Epithelial cell of prostate (primary cell): ENCODE measurements around the gene AFAP1L1.

Source experiments
- DNase-seq: peaks from one replicate; pipeline ENCODE4 v3.0.0-alpha.2; 2011; ENCODE audit warnings: low read depth, low spot score
- H3K27ac ChIP-seq: fragments of 450-650 bp; 2 replicates; pipeline ENCODE4 v1.5.1; 2017; ENCODE audit warnings: mild to moderate bottlenecking

The AFAP1L1 gene

DNA sequence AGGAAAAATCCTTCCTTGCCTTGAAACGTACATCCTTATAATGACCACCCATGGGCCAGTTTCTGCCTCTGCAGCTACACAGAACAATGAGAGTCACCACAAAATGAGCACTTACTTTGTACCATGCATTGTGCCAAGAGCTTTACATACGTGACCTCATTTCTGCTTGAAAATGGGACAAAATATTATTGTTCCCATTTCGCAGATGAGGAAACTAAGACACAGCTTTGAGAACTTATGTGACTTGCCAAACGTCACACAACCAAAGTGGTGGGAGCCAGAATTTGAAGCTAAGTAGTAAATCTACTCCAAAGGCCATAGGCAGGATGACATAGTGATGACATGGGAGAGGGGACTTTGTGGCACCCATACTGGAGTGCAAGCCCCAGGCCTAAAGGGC, 38.8 kb downstream of the AFAP1L1 start:
- no peak for DNase-seq
- H3K27ac ChIP-seq, result peak overlapping the region; percentile 20

DNA sequence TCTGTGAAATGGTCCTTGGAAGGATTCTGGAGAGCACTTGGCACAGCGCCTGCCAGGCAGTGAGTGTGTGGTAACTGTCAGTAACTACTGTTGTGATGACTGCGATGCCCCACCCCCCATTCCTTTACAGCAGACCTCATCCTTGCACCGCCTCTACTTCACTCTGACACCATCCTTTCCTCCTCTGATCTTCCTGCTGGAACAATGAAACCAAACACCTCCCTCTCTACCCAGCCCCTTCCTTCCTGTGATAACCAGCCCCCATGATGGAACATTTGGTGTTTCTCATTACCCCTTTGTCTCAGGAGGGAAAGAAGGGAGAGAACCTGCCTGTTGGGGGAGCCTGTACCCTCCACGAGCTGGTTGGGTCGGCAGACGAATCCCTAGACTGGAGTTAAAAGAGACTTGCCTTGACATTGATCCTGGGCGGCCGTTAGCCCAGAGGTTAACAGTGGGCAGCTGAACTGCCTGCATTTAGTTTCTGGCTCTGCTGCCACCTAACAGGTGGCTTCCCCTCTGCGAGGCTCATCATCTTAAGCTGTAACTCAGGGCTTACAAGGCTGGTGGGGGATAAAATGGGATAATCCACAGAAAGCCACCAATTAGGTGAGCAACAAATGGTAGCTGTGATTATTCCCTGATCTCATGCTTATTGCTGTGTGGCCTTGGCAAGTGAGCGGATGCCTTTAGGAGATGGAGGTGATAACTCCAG, 39.4 kb downstream of the AFAP1L1 start:
- peak overlapping the region; percentile 20 for H3K27ac ChIP-seq
- DNase-seq, result no peak

DNA sequence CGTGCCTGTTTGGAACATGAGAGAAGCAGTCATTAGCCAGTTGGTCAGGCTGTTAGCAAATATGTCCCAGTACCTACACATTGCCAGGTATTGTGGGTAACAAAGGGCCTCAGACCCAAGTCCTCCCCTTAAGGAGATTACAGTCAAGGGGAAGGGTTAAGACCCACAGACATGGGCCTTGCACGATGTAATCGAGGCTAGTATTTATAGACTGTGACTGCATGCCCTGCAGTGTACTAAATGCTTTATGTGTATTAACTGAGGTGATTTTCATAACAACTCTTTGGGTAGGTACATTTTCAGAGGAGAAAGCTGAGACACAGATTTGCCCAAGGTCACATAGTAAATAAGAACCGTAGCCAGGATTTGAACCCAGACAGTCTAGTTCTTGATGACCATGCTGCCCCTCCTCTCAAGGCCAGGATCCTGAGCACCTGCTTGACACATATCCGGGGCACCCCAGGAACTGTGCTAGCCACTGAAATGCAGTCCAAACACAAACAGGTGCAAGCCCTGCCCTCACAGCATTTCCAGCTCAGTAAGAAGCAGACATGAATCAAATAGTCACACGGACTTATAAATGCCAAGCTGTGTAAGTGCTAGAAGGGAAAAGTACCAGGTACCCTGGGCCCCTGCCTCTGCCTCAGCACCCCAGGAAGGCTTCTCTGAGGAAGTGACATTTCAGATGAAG, 41.6 kb downstream of the AFAP1L1 start:
- no peak overlapping the region for H3K27ac ChIP-seq
- DNase-seq, result no peak

DNA sequence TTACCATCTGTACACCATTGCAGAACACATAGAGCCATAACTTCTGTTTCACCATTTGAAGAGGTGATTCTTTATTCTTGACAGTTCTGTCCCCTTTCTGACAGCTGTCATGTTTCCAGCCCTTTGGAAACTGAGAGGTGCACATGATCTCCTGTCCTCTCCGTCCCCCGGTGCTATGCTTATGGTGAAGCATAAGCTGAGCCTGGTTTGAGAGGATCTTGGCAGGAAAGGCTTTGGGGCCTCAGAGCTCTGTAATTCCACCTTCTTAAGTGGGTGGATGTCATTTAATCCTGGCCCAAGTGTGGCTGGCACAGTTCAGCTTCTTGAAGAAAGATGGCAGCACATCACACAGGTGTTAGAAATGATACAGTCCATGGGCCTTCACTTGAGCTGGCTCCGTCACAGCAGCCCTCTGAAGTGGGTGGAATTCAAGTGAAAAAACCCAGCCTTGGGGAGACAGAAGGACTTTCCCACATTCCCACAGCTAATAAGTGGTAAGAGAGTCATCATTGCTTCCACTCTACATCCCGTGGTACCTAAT, 43.0 kb downstream of the AFAP1L1 start:
- no peak overlapping the region for H3K27ac ChIP-seq
- no peak for DNase-seq

DNA sequence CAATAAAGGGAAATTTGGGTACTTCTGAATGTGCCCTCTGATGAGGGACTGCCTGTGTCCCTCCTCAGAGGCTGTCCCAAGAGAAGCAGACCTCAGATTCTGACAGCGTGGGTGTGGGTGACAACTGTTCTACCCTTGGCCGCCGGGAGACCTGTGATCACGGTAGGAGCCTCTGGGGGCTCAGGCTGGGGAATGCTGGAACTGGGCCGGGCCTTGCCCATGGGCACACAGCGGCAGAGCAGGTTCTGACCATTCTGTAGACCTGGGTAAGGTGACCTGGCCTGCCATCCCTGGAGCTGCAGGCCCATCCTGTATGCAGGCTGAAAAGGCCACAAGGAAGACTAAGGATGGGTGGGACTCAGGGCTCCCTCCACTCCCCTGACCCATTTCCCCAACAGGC, 44.1 kb downstream of the AFAP1L1 start:
- H3K27ac ChIP-seq, result no peak overlapping the region
- no peak for DNase-seq

DNA sequence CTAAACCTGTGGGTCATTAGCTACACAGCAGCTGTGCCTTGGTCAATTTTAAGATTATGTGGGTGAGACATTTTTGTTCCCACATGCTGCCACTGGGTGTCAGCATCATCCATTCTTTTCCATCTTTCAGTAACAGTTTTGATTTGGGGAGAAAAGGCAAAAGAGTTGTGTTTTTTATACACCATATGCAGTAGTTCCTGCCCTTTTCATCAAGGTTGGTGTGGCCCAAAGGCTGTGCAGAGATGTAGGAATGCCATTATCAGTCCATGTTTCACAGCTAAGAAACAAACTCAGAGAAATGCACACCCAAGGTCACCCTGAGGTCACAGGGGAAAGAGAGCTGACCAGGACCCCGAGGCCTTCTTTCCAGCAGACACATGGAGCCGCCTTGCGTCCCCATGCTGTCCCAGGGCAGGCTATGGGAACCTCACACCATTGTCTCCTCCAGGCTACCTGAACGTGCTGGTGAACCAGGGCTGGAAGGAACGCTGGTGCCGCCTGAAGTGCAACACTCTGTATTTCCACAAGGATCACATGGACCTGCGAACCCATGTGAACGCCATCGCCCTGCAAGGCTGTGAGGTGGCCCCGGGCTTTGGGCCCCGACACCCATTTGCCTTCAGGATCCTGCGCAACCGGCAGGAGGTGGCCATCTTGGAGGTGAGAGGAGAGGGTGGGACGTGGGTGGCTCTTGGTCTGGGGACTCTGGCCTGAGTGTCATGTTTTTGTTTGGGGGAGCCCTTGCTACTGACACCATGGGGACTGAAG, 45.8 kb downstream of the AFAP1L1 start:
- no peak for DNase-seq

DNA sequence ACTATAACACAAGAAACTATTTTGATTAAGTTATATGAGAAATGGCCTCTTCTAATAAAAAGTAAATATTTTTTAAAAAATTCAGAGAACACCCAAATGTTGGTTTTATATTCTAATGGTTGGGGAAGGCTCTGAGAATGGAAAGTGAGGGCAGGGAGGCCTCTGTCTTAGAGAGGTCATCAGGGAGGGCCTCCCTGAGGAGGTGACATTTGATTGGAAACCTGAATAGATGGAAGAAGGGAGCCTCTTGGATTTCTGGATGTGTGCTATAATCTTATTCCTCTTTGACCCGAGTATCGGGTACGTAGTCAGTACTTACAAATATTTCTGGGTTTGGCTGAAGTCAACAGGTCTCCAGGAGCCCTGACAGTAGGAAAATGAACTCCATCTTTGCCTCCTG, 47.5 kb downstream of the AFAP1L1 start:
- no peak for DNase-seq

More for the DNA sequence above, 45.8 kb downstream of the AFAP1L1 start:
- no peak overlapping the region for H3K27ac ChIP-seq

DNA sequence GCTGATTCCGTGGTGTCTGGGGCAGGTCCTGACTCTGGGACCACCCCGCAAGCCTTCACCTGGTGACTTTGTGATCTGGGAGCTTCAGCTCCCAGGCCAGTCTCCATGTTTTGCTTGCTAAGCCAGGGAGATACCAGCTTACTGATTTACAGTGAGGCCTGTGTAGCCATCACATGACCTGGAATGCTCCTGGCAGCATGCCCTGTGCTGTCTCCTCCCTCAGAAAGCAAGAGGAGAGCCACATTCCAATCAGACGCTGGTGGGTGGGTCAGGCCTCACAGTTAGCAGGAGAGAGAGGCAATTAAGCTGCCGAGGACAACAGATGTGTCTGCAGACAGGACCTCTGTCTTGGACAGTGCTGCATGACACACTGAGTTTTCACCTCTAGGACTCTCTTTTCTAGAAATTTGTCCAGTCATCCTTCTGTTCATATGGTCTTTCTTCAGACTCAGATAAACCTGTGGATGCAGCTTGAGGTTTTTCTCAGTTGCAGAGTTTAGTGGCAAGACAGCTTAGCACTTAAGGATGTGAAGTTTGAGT, 49.2 kb downstream of the AFAP1L1 start:
- H3K27ac ChIP-seq, result peak overlapping the region; percentile 89

More for the DNA sequence above, 47.5 kb downstream of the AFAP1L1 start:
- peak overlapping the region; percentile 89 for H3K27ac ChIP-seq

DNA sequence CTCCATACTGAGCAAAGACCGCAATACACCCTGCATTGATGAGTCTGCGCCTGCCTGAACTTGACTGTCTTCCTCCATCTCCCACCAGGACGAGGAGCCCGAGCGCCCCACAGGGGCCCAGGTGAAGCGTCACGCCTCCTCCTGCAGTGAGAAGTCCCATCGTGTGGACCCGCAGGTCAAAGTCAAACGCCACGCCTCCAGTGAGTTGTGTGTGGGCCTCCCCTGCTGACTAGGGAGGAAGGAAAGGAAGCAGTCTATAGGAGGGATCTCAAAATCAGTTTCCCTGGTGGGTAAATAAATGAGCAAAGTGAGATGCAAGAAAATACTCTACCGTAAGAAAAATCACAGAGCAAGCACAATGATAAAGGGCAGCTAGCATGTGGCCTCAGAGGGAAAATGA, 50.9 kb downstream of the AFAP1L1 start:
- H3K27ac ChIP-seq, result peak overlapping the region; percentile 89
- DNase-seq, result no peak

More for the DNA sequence above, 49.2 kb downstream of the AFAP1L1 start:
- peak; percentile 70 for DNase-seq

DNA sequence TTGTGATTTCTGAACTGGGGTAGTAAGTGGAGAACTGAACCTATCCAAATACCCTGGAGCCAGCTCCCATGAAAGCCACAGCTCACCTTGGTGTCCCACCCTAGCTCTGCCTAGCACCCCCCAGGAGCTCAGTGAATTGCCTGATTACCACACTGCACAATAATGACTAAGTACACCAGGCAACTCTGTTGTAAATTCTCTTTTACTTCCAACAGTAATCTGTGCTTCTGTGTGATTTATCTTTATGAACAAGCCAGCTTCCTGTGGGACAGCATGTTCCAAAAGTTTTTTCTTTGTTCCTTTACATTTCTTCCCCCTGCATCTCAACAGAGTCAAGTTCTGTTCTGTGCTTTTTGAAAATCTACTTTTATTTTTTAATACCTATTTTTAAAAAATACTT, 51.6 kb downstream of the AFAP1L1 start:
- DNase-seq, result no peak
- peak overlapping the region; percentile 89 for H3K27ac ChIP-seq

DNA sequence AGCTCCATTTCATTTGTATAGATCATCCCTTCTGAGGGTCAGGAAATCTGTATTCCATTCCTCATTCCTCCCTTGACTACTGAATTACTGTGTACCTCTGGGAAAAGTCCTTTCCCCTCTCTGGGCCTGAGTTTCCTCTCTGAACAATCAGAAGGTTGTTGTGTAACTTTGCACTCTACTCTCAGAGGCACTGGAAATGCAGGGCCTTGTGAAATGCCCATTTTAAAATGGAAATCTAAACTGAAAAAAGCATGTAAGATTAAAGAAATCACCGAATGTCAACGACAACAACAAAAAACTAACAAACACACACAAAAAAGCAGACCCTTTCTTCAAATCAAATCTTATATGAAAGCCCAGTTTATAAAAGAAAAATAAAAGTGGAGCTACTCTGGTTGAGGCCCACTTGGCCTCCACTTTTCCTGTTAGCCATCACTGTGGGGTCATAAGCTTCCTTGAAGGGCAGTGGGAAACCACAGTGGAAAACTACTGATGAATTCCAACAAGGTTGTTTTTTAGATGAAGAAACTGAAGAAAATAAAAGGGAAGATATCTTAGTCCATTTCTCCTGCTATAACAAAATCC, 52.1 kb downstream of the AFAP1L1 start:
- peak overlapping the region; percentile 89 for H3K27ac ChIP-seq
- no peak for DNase-seq

DNA sequence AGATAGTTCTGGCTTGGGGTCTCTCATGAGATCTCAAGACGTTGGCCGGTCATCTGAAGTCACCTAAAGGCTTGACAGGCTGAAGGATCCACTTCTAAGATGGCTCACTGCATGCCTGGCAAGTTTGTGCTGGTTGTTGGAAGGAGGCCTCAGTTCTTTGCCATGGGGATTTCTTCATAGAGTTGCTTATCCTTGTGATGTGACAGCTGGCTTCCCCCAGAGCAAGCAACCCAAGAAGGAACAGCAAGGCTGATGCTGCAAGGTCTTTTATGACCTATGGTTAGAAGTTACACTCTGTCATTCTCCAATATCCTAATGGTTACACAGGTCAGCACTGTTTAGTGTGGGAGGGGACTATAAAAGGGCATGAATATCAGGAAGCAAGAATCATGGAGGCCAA, 53.0 kb downstream of the AFAP1L1 start:
- no peak for DNase-seq
- peak overlapping the region; percentile 89 for H3K27ac ChIP-seq

DNA sequence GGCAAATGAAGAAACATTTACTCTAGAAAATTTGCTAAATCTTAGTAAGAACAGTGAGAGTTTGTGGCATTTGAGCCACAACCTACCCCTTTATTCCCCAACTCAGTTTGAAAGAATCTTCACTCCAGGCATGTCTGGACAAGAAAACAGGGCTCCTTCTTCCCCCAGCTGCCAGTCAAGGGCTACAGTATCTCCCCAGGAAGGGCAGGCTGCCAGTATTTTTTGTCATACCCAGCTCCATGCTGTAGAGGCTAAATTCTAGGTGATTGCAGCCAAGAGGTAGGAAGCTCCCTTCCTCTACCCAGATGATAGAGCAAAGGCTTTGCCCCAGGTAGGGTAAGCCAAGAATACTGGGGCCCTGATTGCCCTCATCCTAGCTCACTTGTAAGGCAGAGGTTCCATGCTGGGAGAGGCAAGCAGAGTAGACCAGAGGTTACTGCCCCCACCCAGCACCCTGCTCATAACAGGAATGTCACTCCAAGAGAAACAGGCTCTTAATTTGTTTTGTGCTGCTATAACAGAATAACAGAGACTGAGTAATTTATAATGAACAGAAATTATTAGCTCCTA, 53.6 kb downstream of the AFAP1L1 start:
- H3K27ac ChIP-seq, result peak overlapping the region; percentile 89
- peak; percentile 58 for DNase-seq

DNA sequence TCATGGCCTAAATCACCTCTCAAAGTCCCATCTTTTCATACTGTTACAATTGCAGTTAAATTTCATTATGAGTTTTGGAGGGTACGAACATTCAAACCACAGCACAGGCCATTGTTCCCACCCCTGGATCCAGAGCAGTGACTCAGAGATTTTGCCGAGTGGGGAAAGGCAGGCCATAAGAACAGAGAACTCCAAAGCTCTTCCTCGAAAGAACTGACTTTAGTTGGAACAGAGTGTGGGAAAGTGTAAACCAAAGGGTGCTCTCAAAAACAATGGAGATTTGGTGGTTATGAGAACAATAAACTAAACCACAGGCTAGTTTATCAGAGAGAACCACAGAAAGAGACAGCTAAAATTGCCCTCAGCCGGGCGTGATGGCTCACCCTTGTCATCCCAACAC, 54.2 kb downstream of the AFAP1L1 start:
- peak overlapping the region; percentile 89 for H3K27ac ChIP-seq
- no peak for DNase-seq

DNA sequence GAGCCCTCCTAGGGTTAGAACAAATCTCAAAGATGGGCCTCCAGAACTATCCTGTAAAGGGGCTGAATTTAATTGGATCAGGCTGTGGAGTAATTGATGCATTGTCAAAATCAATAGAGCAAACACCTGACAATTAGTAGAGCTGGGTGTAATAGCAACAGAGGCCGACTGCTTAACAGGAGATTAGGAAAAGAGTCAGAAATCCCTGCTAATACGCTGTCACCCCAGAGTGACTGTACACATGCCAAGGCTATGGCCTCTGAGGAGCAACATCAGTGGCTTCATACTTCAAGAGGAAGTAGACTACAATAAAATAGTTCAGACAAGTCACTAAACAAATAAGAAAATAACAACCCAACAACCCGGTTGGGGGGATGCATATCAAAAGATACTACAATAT, 55.0 kb downstream of the AFAP1L1 start:
- DNase-seq, result no peak
- H3K27ac ChIP-seq, result peak overlapping the region; percentile 8

DNA sequence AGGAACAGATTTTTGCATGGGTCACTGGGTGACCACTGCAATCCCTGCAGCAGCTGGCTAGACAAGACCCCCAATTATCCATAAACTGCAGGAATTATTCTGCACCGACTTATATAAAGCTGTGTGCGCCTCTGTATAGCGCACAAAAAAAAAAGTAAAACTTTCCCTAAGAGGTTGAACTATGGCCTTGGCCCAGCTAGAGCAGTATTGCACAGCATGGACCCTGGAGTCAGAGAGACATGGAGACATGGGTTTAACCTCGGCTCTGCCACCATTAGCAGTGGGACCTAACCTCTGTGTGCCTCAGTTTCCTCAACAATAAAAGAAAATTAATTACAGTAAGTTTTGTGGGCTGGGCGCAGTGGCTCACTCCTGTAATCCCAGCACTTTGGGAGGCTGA, 56.5 kb downstream of the AFAP1L1 start:
- no peak for DNase-seq
- H3K27ac ChIP-seq, result no peak overlapping the region

DNA sequence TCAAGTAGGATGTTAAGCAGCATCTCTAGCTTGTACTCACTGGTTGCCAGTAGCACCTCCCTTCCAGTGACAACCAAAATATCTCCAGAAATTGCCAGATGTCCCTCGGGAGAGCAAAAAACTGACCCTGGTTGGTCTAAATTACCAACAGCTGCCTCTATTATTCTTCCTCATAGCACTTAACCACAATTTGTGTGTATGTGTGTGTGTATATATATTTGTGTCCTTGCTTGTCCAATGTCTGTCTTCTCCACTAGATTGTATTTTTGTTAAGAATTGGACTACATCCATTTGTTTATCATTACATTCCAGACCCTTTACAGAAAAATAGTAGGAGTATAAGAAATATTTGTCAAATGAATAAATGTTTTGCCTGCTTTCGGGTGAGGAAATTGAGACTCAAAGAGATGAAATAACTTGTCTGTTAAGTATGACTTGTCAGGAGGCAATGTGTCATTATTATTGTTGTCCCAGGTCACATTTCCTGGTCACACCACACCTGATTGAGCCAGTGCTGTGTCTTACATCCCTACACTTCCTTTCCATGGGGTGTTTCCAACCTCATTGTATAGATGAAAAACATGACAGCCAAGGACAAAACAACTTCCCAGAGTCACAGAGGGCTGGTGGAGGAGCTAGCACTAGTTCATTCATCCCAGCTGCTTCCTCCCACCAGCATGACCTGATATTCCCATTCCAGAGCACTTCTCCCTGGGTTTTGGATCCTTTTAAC, 62.2 kb downstream of the AFAP1L1 start:
- peak overlapping the region; percentile 96 for H3K27ac ChIP-seq
- peak; percentile 89 for DNase-seq

DNA sequence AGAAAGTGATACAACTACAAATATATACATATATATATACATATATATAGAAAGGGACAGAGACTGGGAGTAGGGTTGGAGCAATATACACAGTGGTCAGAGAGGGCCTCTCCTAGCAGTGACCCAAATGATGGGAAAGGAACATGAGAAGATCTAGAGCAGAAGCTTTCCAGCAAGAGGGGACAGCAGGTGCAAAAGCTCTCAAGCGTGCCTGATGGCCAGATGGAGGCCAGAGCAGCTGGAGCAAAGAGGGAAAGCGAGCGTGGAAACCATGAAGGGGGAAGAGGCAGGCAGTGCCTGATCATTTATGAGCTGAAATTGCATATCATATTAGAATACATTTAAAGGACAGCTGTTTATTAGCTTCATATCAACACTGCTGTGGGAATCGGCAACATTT, 66.1 kb downstream of the AFAP1L1 start:
- peak overlapping the region; percentile 46 for H3K27ac ChIP-seq
- no peak for DNase-seq

DNA sequence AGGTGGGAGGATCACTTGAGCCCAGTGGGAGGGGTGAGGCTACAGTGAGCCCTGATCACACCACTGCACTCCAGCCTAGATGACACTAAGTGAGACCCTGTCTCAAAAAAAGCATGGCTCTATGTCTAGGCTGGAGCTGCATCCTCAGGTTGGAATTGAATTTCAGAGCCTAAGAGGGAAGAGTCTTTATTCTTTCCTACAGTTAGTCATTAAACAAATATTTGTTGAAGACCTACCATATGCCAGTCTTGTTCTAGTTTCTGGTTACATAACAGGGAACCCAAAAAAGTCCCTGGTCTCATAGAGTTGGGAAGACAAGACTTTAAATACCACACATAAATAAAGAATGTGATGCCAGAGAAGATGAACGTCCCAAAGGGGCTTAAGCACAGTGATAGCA, 66.7 kb downstream of the AFAP1L1 start:
- no peak for DNase-seq
- H3K27ac ChIP-seq, result peak overlapping the region; percentile 46
